Activated CD8-positive, alpha-beta memory T cell treated with anti-CD3 and anti-CD28 coated beads, Interleukin-2, amount 50 U/mL, for 24 hours (primary cell): ENCODE measurements around the gene SMPD3.
A peak's percentile ranks its signal among the peaks of the same experiment; 100 is the strongest.

Experiments used
- DNase-seq: peaks from one replicate; pipeline ENCODE4 v3.0.0-alpha.2; 2020; ENCODE audit errors: extremely low read depth

SMPD3 gene

DNA sequence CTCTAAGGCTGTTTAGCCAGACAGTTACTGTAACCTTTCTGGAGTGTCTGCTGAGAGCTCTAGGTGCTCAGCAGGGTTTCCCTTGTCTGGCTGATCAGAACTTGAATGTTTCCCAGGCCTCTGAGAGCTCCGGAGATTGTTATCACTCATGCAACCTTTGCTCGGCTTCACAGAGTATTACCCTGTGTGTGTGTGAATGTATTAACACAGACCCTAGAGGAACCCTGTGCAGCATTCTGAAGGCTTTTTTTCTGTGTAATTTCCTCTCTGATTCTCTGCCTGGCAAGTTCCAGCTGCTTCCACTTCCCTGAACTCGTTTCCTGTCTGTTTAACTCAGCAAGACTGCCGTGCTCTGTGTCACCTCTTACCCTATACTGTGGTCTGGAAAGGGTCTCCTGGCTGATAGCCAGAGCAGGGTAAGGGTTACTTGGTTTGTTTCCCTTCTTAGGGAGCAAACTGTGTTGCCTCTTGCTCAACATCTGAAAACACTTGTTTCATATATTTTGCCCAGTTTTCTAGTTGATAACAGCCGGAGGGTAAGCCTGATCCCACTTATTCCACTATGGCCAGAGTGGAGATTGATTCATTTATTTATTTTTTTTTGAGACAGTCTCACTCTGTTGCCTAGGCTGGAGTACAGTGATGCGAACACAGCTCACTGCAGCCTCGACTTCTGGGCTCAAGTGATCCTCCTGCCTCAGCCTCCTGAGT lies 115.7 kb downstream of the SMPD3 start:
- no peak for DNase-seq

DNA sequence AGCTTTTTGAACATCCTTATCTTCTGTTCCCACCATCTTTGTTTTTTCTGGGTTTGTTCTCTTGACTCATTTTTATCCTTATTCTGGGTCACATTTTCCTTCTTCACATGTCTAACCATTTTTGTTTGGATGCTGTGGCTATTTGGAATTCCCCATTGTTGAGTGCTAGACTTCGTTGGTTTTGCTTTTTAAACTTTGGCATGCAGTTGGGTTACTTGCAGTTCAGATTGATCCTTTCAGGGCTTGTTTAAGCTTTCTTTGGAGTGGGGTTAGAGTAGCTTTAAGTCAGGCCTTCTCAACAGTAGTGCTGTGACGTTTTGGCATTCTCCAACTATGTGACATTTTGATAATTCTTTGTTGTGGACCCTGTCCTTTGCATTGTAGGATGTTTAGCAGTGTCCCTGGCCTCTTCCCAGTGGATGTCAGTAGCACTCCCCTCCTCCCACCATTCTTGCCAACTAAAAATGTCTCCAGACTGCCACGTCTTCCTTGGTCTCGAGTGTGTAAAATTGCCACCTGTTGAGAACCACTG lies 116.4 kb downstream of the SMPD3 start:
- no peak for DNase-seq

DNA sequence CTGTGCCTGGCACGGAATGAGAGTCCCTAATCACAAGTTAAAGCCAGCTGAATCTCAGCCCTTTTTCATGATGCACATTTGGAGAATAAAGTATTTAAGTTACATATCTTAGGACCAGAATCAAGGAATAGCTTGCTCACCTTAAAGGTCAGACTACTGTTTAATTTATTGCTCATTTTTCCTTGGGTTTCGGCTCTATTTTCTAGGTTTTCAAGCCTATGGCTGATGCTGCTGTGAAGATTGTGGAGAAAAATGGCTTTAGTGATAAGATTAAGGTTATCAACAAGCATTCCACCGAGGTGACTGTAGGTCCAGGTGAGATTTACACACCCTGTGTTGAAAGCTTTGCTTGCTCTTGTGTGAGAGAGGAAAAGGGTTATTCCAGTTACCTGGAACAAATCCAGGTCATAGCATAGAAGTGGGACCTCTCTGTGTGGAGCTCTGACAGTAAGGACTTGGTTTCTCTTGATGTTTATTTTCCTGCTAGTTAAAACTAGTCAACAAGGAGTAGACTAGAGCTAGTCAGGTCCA lies 119.4 kb downstream of the SMPD3 start:
- no peak for DNase-seq

DNA sequence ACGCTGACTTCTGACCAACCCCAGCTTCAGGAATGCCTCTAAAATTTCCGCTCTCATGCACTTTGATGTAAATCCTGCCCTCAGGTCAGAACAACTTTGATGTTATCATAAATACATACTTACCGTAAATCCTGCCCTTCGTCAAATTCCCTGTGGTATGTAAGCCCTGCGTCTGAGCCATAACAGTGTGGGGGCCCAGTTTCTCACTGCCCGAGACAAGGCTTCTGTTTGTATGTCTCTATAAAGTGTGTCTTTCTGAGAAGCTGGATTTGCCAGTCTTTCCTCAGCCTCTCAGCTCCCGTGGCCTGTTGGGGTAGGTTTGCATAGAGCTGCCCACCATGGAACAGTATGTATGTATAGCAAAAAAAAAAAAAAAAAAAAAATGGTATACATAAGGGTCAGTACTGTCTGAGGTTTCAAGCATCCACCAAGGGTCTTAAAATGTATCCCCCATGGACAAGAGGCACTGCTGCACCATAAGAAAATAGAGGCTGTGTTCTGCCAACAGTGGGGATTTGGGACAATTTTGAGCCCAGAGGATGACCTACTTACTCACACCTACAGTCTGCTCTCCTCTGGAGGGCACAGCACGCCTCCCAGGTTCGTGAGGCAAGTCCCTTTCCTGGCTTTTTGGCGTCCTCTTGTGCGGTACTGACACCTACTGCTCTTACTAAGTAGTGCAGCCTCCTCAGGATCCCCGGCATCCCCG lies 120.0 kb downstream of the SMPD3 start:
- DNase-seq, result peak; percentile 53

DNA sequence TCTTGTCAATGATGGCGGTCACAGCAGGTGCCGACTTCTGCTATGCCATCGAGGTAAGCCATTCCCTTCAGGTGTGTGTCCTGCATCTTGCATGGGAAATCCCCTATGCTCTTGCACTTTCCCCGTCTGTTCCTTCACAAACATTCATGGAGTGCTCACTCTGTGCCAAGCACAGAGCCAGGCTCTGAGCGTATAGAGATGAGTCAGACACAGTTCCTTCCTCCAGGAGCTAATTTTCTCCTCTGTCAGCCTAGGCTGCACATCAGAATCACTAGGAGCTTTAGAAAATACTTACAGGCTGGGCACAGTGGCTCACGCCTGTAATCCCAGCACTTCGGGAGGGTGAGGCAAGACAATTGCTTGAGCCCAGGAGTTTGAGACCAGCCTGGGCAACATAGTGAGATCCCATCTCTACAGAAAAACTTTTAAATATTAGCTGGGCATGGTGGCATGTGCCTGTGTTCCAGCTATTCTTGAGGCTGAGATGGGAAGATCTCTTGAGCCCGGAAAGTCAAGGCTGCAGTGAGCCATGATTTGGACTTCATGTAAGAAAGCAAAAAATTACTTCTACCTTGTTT lies 123.4 kb downstream of the SMPD3 start:
- DNase-seq, result no peak

DNA sequence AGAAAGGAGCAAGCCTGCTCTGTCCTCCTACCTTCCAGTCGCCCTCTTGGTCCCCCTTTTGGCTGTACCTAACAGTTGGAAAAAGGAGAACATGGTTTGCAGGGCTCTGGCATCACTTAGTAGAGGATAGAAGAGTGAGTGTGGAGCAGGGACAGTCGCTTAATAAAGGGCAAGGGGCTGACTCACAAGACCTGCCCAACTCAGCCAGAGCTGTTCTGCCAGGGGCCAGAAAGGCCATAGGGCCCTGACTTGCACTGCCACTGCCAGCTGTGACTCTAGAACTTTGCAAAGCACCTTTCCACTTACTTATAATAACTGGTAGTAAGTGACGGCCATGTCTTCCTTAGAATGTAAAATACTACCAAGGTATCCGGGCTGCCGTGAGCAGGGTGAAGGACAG lies 124.0 kb downstream of the SMPD3 start:
- DNase-seq, result no peak

DNA sequence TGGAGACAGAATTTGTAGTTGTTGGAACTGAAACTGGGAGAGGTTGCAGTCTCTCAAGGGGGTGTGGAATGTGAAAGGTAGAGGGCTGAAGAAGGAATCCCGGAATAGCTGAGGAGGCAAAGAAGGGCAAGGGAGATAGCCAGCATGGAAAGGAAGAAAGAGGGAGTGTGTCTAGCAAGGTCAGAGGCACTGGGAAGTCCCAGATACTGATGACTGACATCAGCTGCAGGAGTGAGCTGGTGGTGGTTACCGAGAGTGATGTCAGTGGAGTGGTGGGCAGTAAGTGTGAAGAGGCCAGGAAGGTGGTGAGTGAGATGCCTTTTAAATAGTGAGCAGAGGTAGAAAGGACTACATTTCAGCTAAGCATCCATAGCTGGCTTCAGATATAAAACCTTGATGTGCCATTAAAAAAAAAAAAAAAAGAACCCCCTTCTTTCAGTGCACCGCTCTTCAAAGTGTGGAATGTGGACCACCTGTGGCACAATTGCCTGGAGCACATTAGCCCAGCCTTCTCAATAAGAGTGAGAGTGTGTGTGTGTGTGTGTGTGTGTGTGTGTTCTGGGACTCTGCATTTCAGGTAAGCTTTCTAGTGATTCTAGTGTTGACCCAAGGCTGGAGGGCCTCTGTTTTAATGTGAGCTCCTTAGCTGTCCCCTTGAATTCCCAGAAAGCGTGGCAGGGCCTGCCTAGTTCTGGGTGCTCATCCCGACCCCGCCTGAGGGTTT lies 129.0 kb downstream of the SMPD3 start:
- peak; percentile 27 for DNase-seq

DNA sequence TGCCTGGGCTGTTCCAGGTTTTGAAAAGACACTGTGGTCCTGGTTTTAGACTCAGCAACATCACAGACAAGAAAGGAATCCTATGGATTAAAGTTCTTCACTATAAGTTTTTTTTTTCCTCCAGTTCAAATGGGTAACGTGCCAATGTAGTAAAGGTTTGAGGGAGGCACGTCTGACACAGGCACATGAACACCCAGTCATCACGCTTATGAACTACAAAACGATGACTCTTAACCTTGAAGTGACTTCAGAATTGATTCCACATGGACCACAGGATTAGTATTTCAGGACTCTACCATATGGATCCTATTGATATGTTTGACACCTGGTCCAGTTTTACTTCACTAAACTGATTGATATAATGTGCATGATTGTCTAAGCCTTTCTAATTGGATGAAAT lies 135.2 kb downstream of the SMPD3 start:
- no peak for DNase-seq

DNA sequence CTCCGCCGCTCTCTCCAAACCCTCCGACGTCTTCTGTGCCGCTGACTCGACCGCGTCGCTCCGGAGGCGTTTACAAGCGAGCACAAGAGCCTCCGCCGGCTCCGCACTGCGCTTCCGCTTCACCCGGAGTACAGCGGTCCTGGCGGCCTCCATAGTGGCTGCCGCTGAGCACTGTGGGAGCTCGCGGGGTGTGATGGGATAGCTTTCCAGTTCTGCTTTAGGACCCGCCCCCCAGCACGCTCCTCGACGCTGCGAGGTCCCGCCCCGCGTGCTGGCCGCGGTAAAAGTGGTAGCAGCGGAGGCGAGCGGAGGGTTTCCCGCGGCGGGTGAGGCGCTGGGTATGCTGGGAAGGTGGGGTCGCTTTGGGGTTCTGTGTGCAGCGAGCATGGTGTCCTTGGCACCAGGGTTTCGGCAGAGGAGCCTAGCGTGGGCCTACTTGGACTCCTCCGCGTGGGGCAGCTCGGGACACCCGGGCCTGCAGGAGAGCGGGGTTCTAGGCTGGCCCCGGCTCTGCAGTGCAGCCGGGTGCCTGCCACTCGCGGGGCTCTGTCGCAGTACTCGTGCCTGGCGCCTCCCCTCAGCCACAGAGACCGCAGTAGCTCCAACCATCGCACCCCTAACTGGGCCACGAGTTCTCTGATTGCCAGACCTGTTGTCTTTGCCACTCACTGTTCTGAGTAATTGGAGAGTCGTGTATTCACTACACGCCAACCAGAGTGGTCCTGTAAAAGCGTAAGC lies 137.4 kb downstream of the SMPD3 start, which contains the start of the genes PRMT7 and SLC7A6OS:
Gene PRMT7 (plus strand): TSS at position 246 of the 738 bp plus-strand sequence. CDS start 4,961 bp downstream, outside the sequence.
Gene SLC7A6OS (minus strand): TSS at position 173 of the 738 bp plus-strand sequence. CDS start 20 bp downstream, at position 153.
- peak; percentile 76 for DNase-seq

DNA sequence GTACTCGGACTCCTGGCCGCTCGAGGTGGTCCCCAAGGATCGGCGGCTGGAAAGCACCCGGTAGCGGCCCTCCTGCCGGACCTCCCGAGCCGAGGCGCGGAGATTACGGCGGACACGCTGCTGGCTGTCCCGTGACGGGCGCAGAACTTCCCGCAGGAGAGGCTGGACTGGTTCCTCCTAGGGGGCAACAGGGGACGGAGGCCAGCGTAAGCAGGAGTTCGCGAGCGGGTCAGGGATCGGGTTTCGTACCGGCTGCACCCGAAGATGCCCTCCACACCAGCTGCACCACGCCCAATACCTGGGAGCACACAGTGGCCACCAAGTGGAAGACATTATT lies 137.9 kb downstream of the SMPD3 start:
- DNase-seq, result no peak

DNA sequence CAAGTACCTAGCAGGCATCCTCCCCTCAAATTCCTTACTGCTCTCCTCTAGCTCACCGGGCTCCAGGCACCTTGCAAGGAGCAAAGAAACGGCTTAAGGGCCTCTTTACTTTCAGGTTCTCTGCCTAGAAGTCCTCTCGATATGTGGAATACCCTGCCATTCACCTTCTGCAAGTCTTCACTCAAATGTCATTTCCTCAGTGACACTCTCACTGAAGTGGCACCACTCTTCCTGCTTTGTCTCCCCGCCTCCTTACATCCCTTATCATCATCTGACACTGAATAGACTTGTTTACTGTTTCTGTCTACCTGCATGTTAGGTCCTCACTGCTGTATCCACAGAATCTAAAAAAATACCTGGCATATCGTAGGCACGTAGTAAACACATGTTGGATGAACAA lies 138.5 kb downstream of the SMPD3 start:
- DNase-seq, result no peak
